GM19468 (cell line): ENCODE measurements around the gene OPN1MW3.
"Not testable (repeated sequence)": the region's sequence is repeated elsewhere in the genome, so short reads cannot be mapped to it uniquely, and the experiment has no call there.

Source experiments
- ATAC-seq: cut with Tn5 transposase; IDR thresholded peaks from one replicate; pipeline ENCODE4 v1.9.1; 2021; ENCODE audit warnings: mild to moderate bottlenecking, moderate library complexity, moderate number of reproducible peaks; ENCODE audit not compliant: unreplicated experiment; ENCODE audit errors: extremely low read depth

The OPN1MW3 gene

GRCh38 chrX:154295664-154296310, 38.4 kb downstream of the OPN1MW3 start, which contains the start of gene TKTL1:
Gene TKTL1, plus strand, starts transcription at chrX:154295795. Its CDS starts 65 bp downstream, at chrX:154295860.
- ATAC-seq = no peak

- ATAC-seq = no peak
Measured at GRCh38 chrX:154296731-154297130, 39.3 kb downstream of the OPN1MW3 start.

- no peak for ATAC-seq
Measured at GRCh38 chrX:154298312-154298711, 40.9 kb downstream of the OPN1MW3 start.

GRCh38 chrX:154300816-154301215, 43.4 kb downstream of the OPN1MW3 start:
- ATAC-seq = no peak

- ATAC-seq = not testable (repeated sequence)
Measured at GRCh38 chrX:154302998-154303397, 45.6 kb downstream of the OPN1MW3 start.

GRCh38 chrX:154303476-154303875, 46.1 kb downstream of the OPN1MW3 start:
- ATAC-seq = no peak

GRCh38 chrX:154304846-154305245, 47.5 kb downstream of the OPN1MW3 start:
- ATAC-seq = no peak

- no peak for ATAC-seq
Measured at GRCh38 chrX:154305541-154306205, 48.3 kb downstream of the OPN1MW3 start.

GRCh38 chrX:154307202-154307601, 49.8 kb downstream of the OPN1MW3 start:
- ATAC-seq = no peak

- ATAC-seq = no peak
Measured at GRCh38 chrX:154308108-154308946, 50.9 kb downstream of the OPN1MW3 start.

GRCh38 chrX:154309041-154309775, 51.8 kb downstream of the OPN1MW3 start:
- ATAC-seq = no peak

GRCh38 chrX:154310616-154311536, 53.5 kb downstream of the OPN1MW3 start:
- no peak for ATAC-seq

GRCh38 chrX:154312116-154312515, 54.7 kb downstream of the OPN1MW3 start:
- no peak for ATAC-seq

GRCh38 chrX:154313147-154313546, 55.8 kb downstream of the OPN1MW3 start:
- ATAC-seq = no peak

GRCh38 chrX:154315416-154315815, 58.0 kb downstream of the OPN1MW3 start:
- no peak for ATAC-seq

- ATAC-seq = no peak
Measured at GRCh38 chrX:154317391-154317995, 60.1 kb downstream of the OPN1MW3 start.

GRCh38 chrX:154320406-154320805, 63.0 kb downstream of the OPN1MW3 start:
- ATAC-seq = no peak
